Thyroid gland (tissue), 4 donors: Measurements from ENCODE around the gene ZFYVE27. TPM values are rescaled to one million over a fixed set of nuclear protein-coding genes. Genes with fewer than 3 reads are reported as not detected.

Source experiments
- DNase-seq, 2 donors: peaks; one replicate each; pipeline ENCODE4 v3.0.0-alpha.2; 2019
- H3K27ac ChIP-seq, 3 donors: fragments of 200-600 bp; sonication (generic); 1 replicate in 2 of 3; 2 replicates in 1 of 3; pipeline ENCODE4 v1.5.1; 2016 to 2019; ENCODE audit warnings: mild to moderate bottlenecking in 1 of 3, moderate library complexity in 1 of 3
- H3K27me3 ChIP-seq: fragments of 200-600 bp; sonication (generic); one replicate; pipeline ENCODE4 v1.5.1; 2019
- H3K36me3 ChIP-seq, 2 donors: fragments of 200-600 bp; sonication (generic); one replicate each; pipeline ENCODE4 v1.5.1; 2016 to 2019
- H3K4me1 ChIP-seq, 2 donors: fragments of 200-600 bp; sonication (generic); one replicate each; pipeline ENCODE4 v1.5.1; 2017 to 2019
- H3K4me3 ChIP-seq, 3 donors: fragments of 200-600 bp; sonication (generic); replicated peaks in 1 of 3; 1 replicate in 2 of 3; 2 replicates in 1 of 3; pipeline ENCODE4 v1.5.1; 2016; ENCODE audit warnings: mild to moderate bottlenecking in 1 of 3
- H3K9me3 ChIP-seq: fragments of 200-600 bp; sonication (generic); one replicate; pipeline ENCODE4 v1.5.1; 2017
- POLR2A ChIP-seq, 2 donors: fragments of 450-650 bp; IDR thresholded peaks; one replicate each; pipeline ENCODE4 v1.6.1; 2017; ENCODE audit warnings: antibody characterized with exemption in 2 of 2, mild to moderate bottlenecking in 2 of 2, moderate library complexity in 1 of 2
- WGBS, 2 donors: methylation state at CpG; one replicate each; pipeline ENCODE4 v1.1.5; 2017; 5-methylcytosine and 5-hydroxymethylcytosine counted together
- intact Hi-C: fragments of 100-400 bp; cut with DNase I; formaldehyde crosslinking; loops from one replicate; pipeline ENCODE4 v1.15.1; 2023
- total RNA-seq, 4 donors: library from RNA; depleted of rRNA; stranded (reverse); fragments of >200 nt; gene quantifications; one replicate each; pipeline ENCODE4 v1.2.3, GENCODE V29; 2016
- TF ChIP-seq, protein P1 (sequence below), 6 experiments: fragments of 200-600 bp in 3 of 6; fragments of 450-650 bp in 3 of 6; sonication (generic) in 3 of 6; IDR thresholded peaks; one replicate each; pipeline ENCODE4 v1.5.1; 2016 to 2019; ENCODE audit warnings: antibody characterized with exemption in 6 of 6, mild to moderate bottlenecking in 2 of 6, inconsistent platforms in 1 of 6, moderate library complexity in 1 of 6

ZFYVE27 gene
- total RNA-seq, 4 donors from 2014 or later = 18.4 to 43.5 (median 24.8) TPM

DNA sequence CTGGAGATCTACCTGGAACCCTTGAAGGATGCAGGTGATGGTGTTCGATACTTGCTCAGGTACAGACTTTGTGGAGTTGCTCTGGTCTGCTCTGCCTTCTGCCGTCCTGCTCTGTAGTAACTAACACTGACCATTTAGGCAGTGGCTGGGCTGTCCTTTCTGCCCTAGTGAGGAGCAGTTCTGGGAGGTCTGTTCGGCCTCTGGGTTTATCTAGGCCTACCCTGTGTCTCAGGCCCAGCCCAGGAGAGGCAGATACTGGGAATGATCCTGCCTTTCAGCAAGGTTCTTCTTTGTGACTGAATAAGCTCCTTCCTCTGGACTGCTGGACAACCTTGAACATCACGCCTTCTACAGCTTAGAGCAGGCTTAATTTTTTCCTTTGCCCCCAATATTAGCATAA is 1.7 kb downstream of the ZFYVE27 start:
- peaks cover 12 to 14% of the 10 kb centered on the region in 2 donors for H3K4me1 ChIP-seq
- H3K4me3 ChIP-seq = no peak overlapping the region
- H3K9me3 ChIP-seq = no peaks in the 10 kb centered on the region
- H3K27ac ChIP-seq = no peak overlapping the region
- intact Hi-C loops = loop anchor here (10.0 kb wide), 1 partner anchor 64 kb away; no protein-coding TSS in a partner anchor
- peaks cover 7 to 9% of the 10 kb centered on the region in 2 donors for H3K36me3 ChIP-seq
- H3K27me3 ChIP-seq = no peaks in the 10 kb centered on the region
- TF ChIP-seq POLR2A (IDR thresholded peaks at IDR 0.05) = no peak
- WGBS, 2 donors = 94 to 98% methylated on average over 4 of the region's 4 CpGs
- no peak for DNase-seq

DNA sequence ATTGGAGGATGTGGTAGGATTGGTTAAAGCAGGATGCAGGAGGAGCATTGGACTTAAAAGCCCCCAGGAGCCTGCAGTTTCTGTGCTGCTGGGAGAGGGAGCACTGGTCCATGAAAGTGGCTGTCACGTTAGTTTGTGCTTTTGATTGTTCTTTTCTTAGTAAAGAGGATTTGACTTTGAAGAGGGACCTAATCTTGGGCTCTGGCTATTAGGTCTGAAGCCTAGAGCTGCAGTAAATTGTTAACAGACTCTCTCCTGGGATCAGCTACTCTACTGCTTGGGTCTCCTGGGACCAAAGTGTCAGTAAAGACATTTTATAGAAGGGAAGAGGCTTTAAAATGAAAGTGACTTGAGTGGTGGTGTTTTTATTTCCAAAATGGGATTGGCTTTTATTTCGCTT is 3.7 kb downstream of the ZFYVE27 start:
- Histone ChIP-seq H3K27me3 (no peaks in the 10 kb centered on the region), H3K27ac (no peak overlapping the region), H3K4me1 (peaks cover 12 to 14% of the 10 kb centered on the region in 2 donors), H3K36me3 (peaks cover 21 to 22% of the 10 kb centered on the region in 2 donors), H3K9me3 (no peaks in the 10 kb centered on the region), H3K4me3 (no peak overlapping the region)
- DNase-seq = no peak
- WGBS, 2 donors = 80 to 95% methylated on average over 2 of the region's 2 CpGs
- intact Hi-C loops = no loop called here
- TF ChIP-seq, protein P1, sequence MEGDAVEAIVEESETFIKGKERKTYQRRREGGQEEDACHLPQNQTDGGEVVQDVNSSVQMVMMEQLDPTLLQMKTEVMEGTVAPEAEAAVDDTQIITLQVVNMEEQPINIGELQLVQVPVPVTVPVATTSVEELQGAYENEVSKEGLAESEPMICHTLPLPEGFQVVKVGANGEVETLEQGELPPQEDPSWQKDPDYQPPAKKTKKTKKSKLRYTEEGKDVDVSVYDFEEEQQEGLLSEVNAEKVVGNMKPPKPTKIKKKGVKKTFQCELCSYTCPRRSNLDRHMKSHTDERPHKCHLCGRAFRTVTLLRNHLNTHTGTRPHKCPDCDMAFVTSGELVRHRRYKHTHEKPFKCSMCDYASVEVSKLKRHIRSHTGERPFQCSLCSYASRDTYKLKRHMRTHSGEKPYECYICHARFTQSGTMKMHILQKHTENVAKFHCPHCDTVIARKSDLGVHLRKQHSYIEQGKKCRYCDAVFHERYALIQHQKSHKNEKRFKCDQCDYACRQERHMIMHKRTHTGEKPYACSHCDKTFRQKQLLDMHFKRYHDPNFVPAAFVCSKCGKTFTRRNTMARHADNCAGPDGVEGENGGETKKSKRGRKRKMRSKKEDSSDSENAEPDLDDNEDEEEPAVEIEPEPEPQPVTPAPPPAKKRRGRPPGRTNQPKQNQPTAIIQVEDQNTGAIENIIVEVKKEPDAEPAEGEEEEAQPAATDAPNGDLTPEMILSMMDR (IDR thresholded peaks at IDR 0.05) = no peak
- no peak for TF ChIP-seq POLR2A (IDR thresholded peaks at IDR 0.05)

DNA sequence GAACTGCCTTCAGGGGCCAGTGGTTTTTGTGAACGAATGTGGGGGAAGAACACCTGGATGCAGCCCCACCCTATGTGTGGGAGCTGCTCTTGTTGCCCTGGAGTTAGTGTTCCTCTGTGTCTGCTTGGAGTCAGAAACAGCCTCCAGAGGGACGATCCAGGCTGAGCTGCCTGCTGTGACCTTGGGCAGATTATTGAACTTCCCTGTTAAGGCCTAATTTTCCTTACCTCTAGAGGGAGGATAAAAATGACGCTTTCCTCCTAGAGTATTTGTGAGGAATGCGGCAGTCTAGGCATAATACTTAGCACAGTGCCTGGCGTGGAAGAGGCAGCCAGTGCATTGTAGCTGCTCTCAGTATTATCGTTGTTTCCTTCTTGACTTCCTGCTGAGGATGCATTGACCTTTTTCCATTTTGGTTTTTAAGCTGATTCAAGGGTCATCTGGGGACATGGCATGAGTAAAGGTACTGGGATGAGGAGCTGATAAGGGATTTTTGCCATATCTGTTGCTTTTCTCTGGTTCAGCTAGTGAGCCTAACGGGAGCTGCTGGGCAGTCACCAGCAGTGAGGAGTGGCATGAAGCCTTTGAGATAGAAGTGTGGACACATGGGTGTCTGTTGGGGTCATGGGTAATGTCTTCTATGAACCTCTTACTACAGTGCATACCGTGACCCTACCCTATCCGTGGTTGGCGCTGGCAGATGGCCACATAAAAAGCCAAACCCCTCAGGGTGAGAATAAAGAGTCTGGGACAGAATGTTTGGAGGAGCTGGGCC is 6.4 kb downstream of the ZFYVE27 start:
- DNase-seq = no peak
- 91 to 93% methylated on average over 10 of the region's 10 CpGs for WGBS, 2 donors

DNA sequence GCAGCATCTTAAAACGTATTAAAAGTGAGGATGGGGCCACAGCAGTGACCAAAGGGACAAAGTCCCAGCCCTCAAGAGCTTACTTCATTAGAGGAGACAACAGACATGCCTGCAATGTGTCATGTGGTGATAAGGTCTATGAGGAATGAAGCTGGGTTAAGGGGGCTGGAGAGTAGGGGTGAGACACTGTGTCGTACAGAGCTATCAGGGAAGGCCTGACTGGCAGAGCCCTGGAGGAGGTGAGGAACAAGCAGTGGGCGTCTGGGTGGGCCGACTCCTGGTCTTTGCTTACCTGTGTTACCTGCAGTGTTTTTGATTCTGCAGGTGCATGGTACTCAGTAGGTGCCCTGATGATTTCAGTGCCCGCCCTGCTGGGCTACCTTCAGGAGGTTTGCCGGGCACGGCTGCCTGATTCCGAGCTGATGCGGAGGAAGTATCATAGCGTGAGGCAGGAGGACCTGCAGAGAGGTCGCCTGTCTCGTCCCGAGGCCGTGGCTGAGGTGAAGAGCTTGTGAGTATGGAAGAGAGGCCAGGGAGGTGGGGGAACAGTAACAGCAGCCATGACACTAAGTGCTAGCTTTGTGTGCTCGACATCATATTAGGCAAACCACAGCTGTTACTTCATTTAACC is 7.6 kb downstream of the ZFYVE27 start:
- peaks cover 37 to 46% of the 10 kb centered on the region in 2 donors for H3K36me3 ChIP-seq
- H3K27me3 ChIP-seq = no peaks in the 10 kb centered on the region
- WGBS, 2 donors = 95% methylated on average over 15 of the region's 15 CpGs
- H3K4me3 ChIP-seq = no peak overlapping the region
- intact Hi-C loops = no loop called here
- TF ChIP-seq, protein P1 (IDR thresholded peaks at IDR 0.05) = no peak
- no peak for TF ChIP-seq POLR2A (IDR thresholded peaks at IDR 0.05)
- DNase-seq = no peak
- no peak overlapping the region for H3K27ac ChIP-seq
- no peaks in the 10 kb centered on the region for H3K4me1 ChIP-seq
- H3K9me3 ChIP-seq = no peaks in the 10 kb centered on the region

More for the DNA sequence above, 6.4 kb downstream of the ZFYVE27 start:
- Histone ChIP-seq H3K27ac (no peak overlapping the region), H3K4me3 (no peak overlapping the region), H3K27me3 (no peaks in the 10 kb centered on the region), H3K9me3 (no peaks in the 10 kb centered on the region), H3K36me3 (peaks cover 31 to 40% of the 10 kb centered on the region in 2 donors), H3K4me1 (peaks cover 4 to 5% of the 10 kb centered on the region in 2 donors)
- intact Hi-C loops = no loop called here
- TF ChIP-seq, protein P1 (IDR thresholded peaks at IDR 0.05) = no peak
- no peak for TF ChIP-seq POLR2A (IDR thresholded peaks at IDR 0.05)

DNA sequence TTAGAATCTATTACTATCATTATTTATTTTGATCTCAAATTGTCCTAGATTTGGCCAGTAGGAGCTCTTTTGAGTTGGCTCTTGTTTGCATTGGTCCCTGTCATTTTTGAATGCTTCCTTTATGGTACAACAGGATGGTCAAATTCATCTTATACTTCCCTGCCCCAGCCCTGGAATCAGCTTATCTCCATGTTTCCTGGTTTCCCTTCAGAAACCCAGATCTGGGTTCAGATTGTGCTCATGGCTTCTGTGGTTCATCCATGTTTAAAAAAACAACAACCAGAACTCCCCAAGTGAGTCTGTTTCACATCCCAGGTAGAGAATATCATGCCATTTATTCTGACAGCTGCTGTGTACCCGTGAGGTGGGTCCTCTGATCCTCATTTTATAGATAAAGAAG is 10.6 kb downstream of the ZFYVE27 start:
- TF ChIP-seq, protein P1 (IDR thresholded peaks at IDR 0.05) = no peak
- no peak for TF ChIP-seq POLR2A (IDR thresholded peaks at IDR 0.05)
- H3K36me3 ChIP-seq = peaks cover 63 to 70% of the 10 kb centered on the region in 2 donors
- H3K4me1 ChIP-seq = no peaks in the 10 kb centered on the region
- no peak for DNase-seq
- 95 to 100% methylated on average over 1 of the region's 1 CpG for WGBS, 2 donors
- intact Hi-C loops = no loop called here
- H3K9me3 ChIP-seq = no peaks in the 10 kb centered on the region
- H3K4me3 ChIP-seq = no peak overlapping the region
- H3K27me3 ChIP-seq = no peaks in the 10 kb centered on the region
- H3K27ac ChIP-seq = no peak overlapping the region
